Activated CD4-positive, CD25-positive, alpha-beta regulatory T cell treated with anti-CD3 and anti-CD28 coated beads, Interleukin-2, amount 50 U/mL, for 16 hours (primary cell): ENCODE data around the gene EFNA4.

ENCODE experiments used
- DNase-seq: peaks from one replicate; pipeline ENCODE4 v3.0.0-alpha.2; 2020; ENCODE audit warnings: low read depth, low spot score

Gene EFNA4

DNA sequence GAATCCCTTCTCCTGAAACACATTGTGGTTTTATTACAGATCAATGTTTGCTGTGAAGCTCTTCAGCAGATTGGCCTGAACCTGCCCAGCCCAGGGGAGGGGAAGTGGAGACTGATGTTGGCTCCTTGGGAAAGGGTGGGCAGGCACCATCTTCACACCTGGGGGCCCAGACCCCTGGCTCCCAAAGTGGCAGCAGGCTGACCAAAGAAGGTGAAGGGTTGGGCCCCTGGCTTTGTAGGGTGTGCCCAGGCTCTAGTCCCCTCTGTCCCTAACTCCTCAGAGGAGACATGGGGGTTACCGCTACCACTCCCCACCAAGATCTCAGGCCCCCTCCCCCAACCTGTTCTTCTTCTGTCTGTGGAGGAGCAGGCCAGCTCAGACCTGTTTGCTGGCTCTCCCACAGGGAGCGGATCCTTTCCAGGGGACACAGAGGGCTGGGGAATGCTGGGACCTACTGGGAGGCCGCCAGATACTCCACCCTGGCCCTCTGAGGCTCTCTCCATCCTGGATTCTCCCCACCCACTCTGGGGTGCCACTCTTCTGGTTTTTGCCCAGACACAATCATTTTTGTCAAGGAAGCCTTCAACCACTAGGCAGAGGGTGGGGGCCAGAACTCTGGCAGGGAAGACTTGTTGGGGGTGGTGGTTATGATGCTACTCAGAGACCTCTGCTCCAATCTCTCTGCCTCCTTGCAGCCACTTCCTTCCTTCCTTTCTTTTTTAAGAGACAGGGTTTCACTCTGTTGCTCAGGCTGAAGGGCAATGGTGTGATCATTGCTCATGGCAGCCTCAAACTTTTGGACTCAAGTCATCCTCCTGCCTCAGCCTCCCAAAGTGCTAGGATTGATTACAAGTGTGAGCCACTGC, 10.1 kb downstream of the EFNA4 start:
- DNase-seq = no peak

DNA sequence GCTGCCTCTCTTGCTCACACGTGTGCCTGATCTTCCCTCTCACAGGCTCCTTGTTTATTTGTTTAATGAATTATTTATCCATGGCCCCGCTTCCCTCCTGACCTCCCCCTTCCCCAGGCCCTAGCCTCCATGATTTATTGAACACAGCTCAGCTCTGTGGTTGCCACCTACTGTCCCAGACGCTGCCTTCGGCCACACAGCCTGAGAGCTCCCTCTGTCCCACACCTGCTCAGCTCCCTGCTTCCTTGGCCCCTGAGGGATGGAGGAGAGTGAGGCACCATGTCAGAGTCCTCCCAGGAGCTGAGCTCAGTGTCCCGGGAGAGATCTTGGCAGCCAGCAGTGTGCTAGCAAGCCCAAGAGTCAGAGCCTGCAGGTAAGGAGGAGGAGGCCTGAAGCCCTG, 12.0 kb downstream of the EFNA4 start:
- DNase-seq = no peak

DNA sequence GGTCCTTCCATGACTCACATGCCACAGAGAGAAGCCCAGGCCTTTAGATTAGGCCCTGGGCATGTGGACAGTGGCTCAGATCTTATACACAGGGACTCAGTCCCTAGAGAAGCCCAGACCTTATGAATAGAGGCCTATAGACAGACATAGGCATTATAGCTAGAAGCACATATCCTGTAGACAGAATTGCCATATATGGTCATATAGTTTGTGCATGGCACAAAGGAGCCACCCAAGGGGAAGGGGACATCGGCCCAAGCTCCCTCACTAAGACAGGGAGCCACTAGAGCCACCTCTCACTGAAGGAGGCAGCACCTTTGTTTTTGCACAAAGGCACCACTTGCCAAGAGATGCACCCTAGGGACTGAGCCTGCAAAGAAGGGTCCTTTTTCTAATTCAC, 12.8 kb downstream of the EFNA4 start:
- no peak for DNase-seq

- no peak for DNase-seq
Observed at GRCh38 chr1:155077346-155077745, 13.8 kb downstream of the EFNA4 start.

DNA sequence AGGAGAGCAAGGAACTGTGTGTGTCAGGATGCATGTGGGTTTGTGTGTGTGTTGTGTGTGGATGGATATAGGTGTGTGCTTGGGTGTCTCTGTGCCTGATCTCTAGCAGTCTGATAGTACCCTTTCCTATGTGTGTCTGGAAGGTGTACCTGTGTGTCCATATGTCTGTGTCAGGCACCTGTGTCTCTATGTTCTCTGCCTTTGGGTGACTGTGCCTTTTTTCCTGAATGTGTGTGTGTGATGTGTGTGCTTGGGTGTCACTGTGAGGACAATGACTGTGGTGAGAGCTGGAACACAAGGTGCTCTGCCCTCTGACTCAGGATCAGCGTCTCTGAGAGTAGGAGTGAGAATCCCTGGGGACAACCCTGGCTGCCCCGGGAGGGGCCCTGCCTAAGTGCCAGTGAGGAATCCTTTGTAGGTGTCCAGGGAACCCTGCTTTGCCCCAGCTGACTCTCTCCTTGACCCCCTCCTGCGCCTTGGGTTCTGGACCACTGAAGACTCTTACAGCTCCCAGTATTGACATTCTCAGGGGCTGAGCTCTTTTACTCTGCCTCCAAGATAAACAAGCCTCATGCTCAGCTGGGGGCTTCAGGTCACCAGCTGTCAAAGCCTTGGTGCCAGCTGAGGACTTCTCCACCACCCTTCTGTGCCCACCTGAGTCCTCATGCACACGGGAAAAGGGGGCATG, 14.4 kb downstream of the EFNA4 start:
- DNase-seq = no peak

- no peak for DNase-seq
Observed at GRCh38 chr1:155078469-155079209, 15.1 kb downstream of the EFNA4 start, which contains the start of gene EFNA3. Gene EFNA3, plus strand, starts transcription at chr1:155078837. Its CDS starts 105 bp downstream, at chr1:155078942.

GRCh38 chr1:155079210-155079486, 15.6 kb downstream of the EFNA4 start:
- no peak for DNase-seq

- no peak for DNase-seq
Observed at GRCh38 chr1:155079487-155080311, 16.2 kb downstream of the EFNA4 start.

GRCh38 chr1:155080312-155081228, 17.0 kb downstream of the EFNA4 start:
- DNase-seq = no peak

- no peak for DNase-seq
Observed at GRCh38 chr1:155081472-155082300, 18.1 kb downstream of the EFNA4 start.

- DNase-seq = no peak
Observed at GRCh38 chr1:155082301-155083051, 18.9 kb downstream of the EFNA4 start.

- DNase-seq = no peak
Observed at GRCh38 chr1:155083052-155083541, 19.6 kb downstream of the EFNA4 start.

DNA sequence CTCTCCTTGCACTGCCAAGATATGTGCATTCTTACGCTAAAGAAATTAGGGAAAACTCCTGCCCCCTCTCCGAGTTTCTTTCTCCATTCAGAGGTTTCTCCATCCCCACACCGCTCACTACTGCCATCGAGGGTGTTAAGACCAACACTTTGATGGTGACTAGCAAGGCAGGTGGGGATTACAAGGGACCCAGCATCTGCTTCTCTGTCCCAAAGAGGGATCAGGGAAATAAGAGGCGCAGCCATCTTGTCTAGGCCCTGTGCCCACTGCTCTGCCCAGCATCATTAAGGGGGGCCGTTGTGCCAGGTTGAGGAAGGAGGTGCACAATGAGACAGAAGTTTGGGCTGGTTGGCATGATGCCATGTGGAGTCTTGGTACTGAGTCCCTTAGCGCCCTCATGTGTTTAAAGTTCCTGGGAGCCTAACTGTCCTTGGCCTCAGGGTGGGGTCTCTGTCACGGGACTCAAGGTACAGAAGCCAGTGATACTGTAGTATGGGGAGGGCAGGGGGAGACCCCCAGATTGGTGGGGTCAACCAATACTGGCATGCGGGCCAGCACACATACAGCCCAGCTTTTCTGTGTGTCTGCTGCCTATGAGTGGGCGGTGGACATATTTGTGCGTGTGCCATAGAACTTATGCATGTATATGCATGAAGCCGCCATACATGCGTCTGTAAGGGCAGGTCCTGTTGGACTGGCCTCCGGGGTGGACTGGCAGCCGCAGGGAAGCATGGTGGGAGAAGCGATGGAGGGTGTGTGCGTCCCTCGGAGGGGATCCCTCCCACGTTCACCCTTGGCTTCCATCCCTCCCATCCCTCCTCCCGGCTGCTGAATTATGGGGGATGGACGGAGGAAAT, 20.6 kb downstream of the EFNA4 start:
- no peak for DNase-seq

DNA sequence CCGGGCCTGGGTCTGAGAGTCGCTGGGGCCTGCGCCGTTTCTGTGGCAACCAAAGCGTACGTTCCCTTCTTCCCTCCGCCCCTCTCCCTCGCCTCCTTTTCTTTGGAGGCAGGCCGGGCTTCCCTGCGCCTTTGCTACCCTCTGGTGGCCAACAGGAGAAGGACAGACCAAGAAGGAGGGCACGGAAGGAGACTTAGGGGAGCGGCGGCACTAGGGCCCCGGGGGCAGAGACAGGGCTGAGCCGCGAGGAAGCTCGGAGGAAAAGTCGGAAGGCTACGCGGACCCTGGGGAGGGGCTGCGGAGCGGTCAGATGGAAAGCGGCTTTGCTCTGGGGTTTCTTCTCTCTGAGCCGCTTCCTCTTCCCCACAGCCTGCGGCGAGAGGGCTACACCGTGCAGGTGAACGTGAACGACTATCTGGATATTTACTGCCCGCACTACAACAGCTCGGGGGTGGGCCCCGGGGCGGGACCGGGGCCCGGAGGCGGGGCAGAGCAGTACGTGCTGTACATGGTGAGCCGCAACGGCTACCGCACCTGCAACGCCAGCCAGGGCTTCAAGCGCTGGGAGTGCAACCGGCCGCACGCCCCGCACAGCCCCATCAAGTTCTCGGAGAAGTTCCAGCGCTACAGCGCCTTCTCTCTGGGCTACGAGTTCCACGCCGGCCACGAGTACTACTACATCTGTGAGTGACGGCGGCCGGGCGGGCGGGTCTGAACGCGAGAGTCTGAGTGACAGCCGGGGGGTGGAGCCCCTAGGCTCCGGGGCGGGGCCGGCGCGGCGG, 21.4 kb downstream of the EFNA4 start:
- peak; percentile 85 for DNase-seq

DNA sequence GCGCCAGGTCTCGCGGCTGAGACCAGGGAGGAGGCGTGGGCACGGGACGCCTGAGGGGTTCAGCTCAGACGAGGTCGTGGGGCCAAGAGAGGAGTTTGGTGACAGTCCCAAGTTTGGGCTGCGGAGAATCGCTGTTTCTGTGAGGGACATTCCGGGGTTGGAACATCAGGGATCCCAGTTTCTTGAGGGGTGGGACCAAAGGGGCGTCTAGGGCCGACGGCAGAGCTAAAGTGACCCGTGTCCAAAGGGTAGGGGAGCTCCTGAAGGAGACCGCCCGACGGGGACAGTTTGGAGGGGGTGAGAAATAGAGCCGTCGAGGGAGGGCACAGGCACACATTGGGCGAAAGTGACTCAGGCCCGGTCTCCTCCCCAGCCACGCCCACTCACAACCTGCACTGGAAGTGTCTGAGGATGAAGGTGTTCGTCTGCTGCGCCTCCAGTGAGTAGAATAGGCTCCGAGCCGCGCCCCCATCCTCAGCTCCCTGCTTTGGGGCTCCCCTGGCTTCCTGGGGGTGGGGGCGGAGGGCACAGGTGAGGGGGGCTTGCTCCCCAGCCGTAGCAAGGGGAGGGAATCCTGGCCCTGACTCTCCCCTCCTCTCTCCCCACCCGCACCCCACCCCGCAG, 22.1 kb downstream of the EFNA4 start:
- DNase-seq = peak; percentile 47

DNA sequence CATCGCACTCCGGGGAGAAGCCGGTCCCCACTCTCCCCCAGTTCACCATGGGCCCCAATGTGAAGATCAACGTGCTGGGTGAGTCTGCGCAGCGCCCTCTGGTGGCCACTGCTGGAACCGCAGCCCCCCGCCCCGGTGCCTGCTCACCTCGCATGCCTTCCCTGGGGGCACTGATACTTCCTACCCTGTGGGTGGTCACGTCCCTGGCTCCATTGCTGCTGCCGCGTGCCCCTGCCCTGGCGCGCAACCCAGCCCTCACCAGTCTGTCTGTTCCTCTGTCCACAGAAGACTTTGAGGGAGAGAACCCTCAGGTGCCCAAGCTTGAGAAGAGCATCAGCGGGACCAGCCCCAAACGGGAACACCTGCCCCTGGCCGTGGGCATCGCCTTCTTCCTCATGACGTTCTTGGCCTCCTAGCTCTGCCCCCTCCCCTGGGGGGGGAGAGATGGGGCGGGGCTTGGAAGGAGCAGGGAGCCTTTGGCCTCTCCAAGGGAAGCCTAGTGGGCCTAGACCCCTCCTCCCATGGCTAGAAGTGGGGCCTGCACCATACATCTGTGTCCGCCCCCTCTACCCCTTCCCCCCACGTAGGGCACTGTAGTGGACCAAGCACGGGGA, 22.7 kb downstream of the EFNA4 start:
- DNase-seq = peak; percentile 51
